Lung (tissue), 12 donors: Measurements from ENCODE around the gene MED27. TPM values are rescaled to one million over a fixed set of nuclear protein-coding genes. Genes with fewer than 3 reads are reported as not detected.

Experiments used
- ATAC-seq: fragments of 200-7000 bp; cut with Tn5 transposase; one replicate; pipeline ENCODE4 v1.9.1; 2020; ENCODE audit warnings: moderate number of reproducible peaks; ENCODE audit not compliant: insufficient read depth, low FRiP score
- DNase-seq, 3 donors: peaks; one replicate each; pipeline ENCODE4 v3.0.0-alpha.2; 2013 to 2017
- H3K27ac ChIP-seq, 2 donors: one replicate each; pipeline ENCODE4 v1.5.1; 2013; ENCODE audit warnings: mild to moderate bottlenecking in 2 of 2, moderate library complexity in 2 of 2, control low read depth in 1 of 2, inconsistent platforms in 1 of 2, low read depth in 1 of 2, low read length in 1 of 2
- H3K27me3 ChIP-seq, 3 donors: one replicate each; pipeline ENCODE4 v1.5.1; 2013; ENCODE audit warnings: low read length in 2 of 3; ENCODE audit not compliant: control insufficient read depth in 3 of 3, insufficient read depth in 3 of 3
- H3K36me3 ChIP-seq, 4 donors: one replicate each; pipeline ENCODE4 v1.5.1; 2013; ENCODE audit warnings: low read length in 4 of 4, mild to moderate bottlenecking in 1 of 4, moderate library complexity in 1 of 4; ENCODE audit not compliant: control insufficient read depth in 4 of 4, insufficient read depth in 4 of 4
- H3K4me1 ChIP-seq, 5 donors: one replicate each; pipeline ENCODE4 v1.5.1; 2013; ENCODE audit warnings: low read length in 5 of 5, mild to moderate bottlenecking in 2 of 5, moderate library complexity in 1 of 5; ENCODE audit not compliant: control insufficient read depth in 5 of 5, insufficient read depth in 5 of 5
- H3K4me3 ChIP-seq: one replicate; pipeline ENCODE4 v1.5.1; 2013; ENCODE audit warnings: mild to moderate bottlenecking, control low read depth, moderate library complexity
- H3K9ac ChIP-seq, 2 donors: one replicate each; pipeline ENCODE4 v1.5.1; 2013; ENCODE audit warnings: low read length in 2 of 2, control low read depth in 1 of 2; ENCODE audit not compliant: insufficient read depth in 1 of 2
- H3K9me3 ChIP-seq, 4 donors: one replicate each; pipeline ENCODE4 v1.5.1; 2013; ENCODE audit warnings: low read length in 3 of 4, mild to moderate bottlenecking in 1 of 4, moderate library complexity in 1 of 4; ENCODE audit not compliant: control insufficient read depth in 4 of 4, insufficient read depth in 3 of 4
- CTCF ChIP-seq: IDR thresholded peaks from 2 replicates; pipeline ENCODE4 v1.5.1; 2012; ENCODE audit warnings: mild to moderate bottlenecking; ENCODE audit errors: control extremely low read depth, extremely low read depth
- WGBS, 2 donors: extraction: QIAGEN DNeasy Blood & Tissue Kit; methylation state at CpG; one replicate each; pipeline ENCODE4 v1.1.7; 2013; 5-methylcytosine and 5-hydroxymethylcytosine counted together
- polyA plus RNA-seq, 2 donors: library from polyadenylated mRNA; stranded (reverse); fragments of 200-250 nt; gene quantifications; one replicate each; pipeline ENCODE4 v1.2.1, GENCODE V29; 2013
- total RNA-seq, 2 donors: library from RNA; depleted of rRNA in 1 of 2; stranded (reverse); fragments of >200 nt in 1 of 2; gene quantifications; one replicate each; pipeline ENCODE4 v1.2.1, GENCODE V29; 2014 to 2021
- donor health status: control.
- donor health status: control.
- donor health status: Bipolar disorder and iron deficiency.
- donor health status: healthy.
- donor health status: DM: yes; HTN: yes; CAD: no.

Gene MED27
- total and polyA plus RNA-seq, 4 donors, result 9.8 to 22.3 (median 16.7) TPM

GRCh38 chr9:131899296-131900228, 180.1 kb downstream of the MED27 start:
- WGBS, 2 donors, result 92 to 95% methylated on average over 20 of the region's 20 CpGs
- no peak for ATAC-seq
- no peaks in the 10 kb centered on the region for H3K4me1 ChIP-seq
- H3K9me3 ChIP-seq, result no peaks in the 10 kb centered on the region
- no peak overlapping the region for H3K4me3 ChIP-seq
- peaks cover 0 to 2% (median 0%) of the 10 kb centered on the region in 4 donors for H3K36me3 ChIP-seq
- no peak for DNase-seq
- H3K27me3 ChIP-seq, result no peaks in the 10 kb centered on the region
- H3K9ac ChIP-seq, result no peak overlapping the region
- no peak for TF ChIP-seq CTCF
- no peak overlapping the region for H3K27ac ChIP-seq

- peaks cover 3 to 37% (median 12%) of the 10 kb centered on the region in 5 donors for H3K4me1 ChIP-seq
- H3K27me3 ChIP-seq, result no peaks in the 10 kb centered on the region
- no peak for TF ChIP-seq CTCF
- H3K27ac ChIP-seq, result no peak overlapping the region
- peaks cover 0 to 3% (median 0%) of the 10 kb centered on the region in 4 donors for H3K36me3 ChIP-seq
- no peak for ATAC-seq
- H3K9ac ChIP-seq, result no peak overlapping the region
- no peak overlapping the region for H3K4me3 ChIP-seq
- H3K9me3 ChIP-seq, result no peaks in the 10 kb centered on the region
- 78 to 90% methylated on average over 9 of the region's 9 CpGs for WGBS, 2 donors
- no peak for DNase-seq
These were observed 186.7 kb downstream of the MED27 start for GRCh38 chr9:131892902-131893500.

- H3K36me3 ChIP-seq, result peaks cover 0 to 3% (median 0%) of the 10 kb centered on the region in 4 donors
- 73 to 86% methylated on average over 5 of the region's 5 CpGs for WGBS, 2 donors
- ATAC-seq, result peak; percentile 39
- no peak for DNase-seq
- peaks cover 3 to 42% (median 12%) of the 10 kb centered on the region in 5 donors for H3K4me1 ChIP-seq
- H3K9me3 ChIP-seq, result no peaks in the 10 kb centered on the region
- no peaks in the 10 kb centered on the region for H3K27me3 ChIP-seq
- TF ChIP-seq CTCF, result no peak
- H3K9ac ChIP-seq, result no peak overlapping the region
- H3K4me3 ChIP-seq, result no peak overlapping the region
- peak overlapping the region in 1 of 2 donors; percentile 13 for H3K27ac ChIP-seq
These were observed 187.4 kb downstream of the MED27 start for GRCh38 chr9:131892162-131892707.
